ENCODE results near the gene SUSD4. TPM values are rescaled to one million over a fixed set of nuclear protein-coding genes. Genes with fewer than 3 reads are reported as not detected.

The SUSD4 gene
- total and polyA plus RNA-seq, 2 of the 8 experiments (the other 6 are each of a cell fraction or from before 2014, with no cell fraction given), result 3.9 to 5.2 TPM

DNA sequence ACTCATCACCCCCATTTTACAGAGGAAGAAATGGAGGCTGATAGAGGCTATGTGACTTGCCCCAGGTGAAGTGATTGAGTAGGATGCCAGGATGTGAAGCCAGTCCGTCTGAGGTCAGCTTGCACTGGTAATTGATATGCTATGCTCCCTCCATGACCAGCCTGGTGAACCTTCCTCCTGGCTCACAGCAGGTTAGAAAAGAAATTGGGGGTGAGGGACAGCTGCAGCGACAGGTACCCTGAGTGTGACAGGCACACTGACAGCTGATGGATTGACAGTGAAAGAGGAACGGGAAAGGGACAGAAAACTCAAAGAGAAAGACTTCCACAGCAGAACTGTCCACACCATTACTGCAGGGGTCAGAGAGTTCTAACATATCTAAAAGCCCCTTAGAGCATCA is 102.1 kb downstream of the SUSD4 start:
- no peak for FAIRE-seq
- H3K36me3 ChIP-seq (ENCODE audit: control insufficient read depth in 2 of 4, insufficient read depth in 4 of 4, low read length in 3 of 4), result no peaks in the 10 kb centered on the region
- 85% methylated on average over 3 of the region's 3 CpGs; no CpG with 5 or more reads in 1 of the 2 experiments for WGBS, 2 experiments (ENCODE audit: extremely low coverage in 1 of 2, insufficient coverage in 1 of 2, insufficient read length in 1 of 2, insufficient replicate concordance in 2 of 2, low coverage in 1 of 2, low lambda C conversion rate in 2 of 2, missing lambda C conversion rate in 1 of 2)
- no peak overlapping the region for H3K56ac ChIP-seq (replicated peaks; ENCODE audit: insufficient read length, low read depth, low read length)
- no peak overlapping the region for H2AFZ ChIP-seq (ENCODE audit: low read length)
- no peak overlapping the region for H3K18ac ChIP-seq (ENCODE audit: extremely low read depth, low read length)
- no peaks in the 10 kb centered on the region for H3K9me3 ChIP-seq (ENCODE audit: insufficient read depth in 2 of 2, low read depth in 1 of 2, low read length in 1 of 2)
- no peaks in the 10 kb centered on the region; a peak in 1 of 7 replicates for H3K27me3 ChIP-seq (replicated peaks in 1 of 4; ENCODE audit: control insufficient read depth in 3 of 4, extremely low read depth in 1 of 4, insufficient read depth in 3 of 4, low read length in 3 of 4)
- no peaks in the 10 kb centered on the region for H3K79me2 ChIP-seq (ENCODE audit: control insufficient read depth in 1 of 2, insufficient read depth in 2 of 2, low read length in 2 of 2)
- H2BK12ac ChIP-seq (ENCODE audit: low read depth, low read length), result no peak overlapping the region
- no peak overlapping the region for H3K4me2 ChIP-seq (ENCODE audit: insufficient read depth in 1 of 2, low read depth in 2 of 2, low read length in 2 of 2)
- H3K14ac ChIP-seq (ENCODE audit: insufficient read length), result no peak overlapping the region
- H3K23me2 ChIP-seq (ENCODE audit: low read depth, low read length), result no peaks in the 10 kb centered on the region; the same call in 1 of the 2 replicates
- no peak for DNase-seq (ENCODE audit: low read depth in 1 of 2, low spot score in 2 of 2)
- no peak for TF ChIP-seq GABPA (IDR thresholded peaks at IDR 0.05; ENCODE audit: borderline replicate concordance, insufficient read depth, low read length)
- TF ChIP-seq, protein P1, sequence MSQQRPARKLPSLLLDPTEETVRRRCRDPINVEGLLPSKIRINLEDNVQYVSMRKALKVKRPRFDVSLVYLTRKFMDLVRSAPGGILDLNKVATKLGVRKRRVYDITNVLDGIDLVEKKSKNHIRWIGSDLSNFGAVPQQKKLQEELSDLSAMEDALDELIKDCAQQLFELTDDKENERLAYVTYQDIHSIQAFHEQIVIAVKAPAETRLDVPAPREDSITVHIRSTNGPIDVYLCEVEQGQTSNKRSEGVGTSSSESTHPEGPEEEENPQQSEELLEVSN (IDR thresholded peaks at IDR 0.05), result no peak
- no peak overlapping the region for H2BK120ac ChIP-seq (replicated peaks; ENCODE audit: low read depth, low read length)
- H2BK5ac ChIP-seq (ENCODE audit: low read depth, low read length), result no peak overlapping the region
- H4K8ac ChIP-seq (ENCODE audit: extremely low read depth, insufficient read depth, low read length), result no peak overlapping the region; the same call in 1 of the 2 replicates
- CTCF ChIA-PET (ENCODE audit: partially characterized antibody), result no interaction called here
- no peak overlapping the region for H3K23ac ChIP-seq (ENCODE audit: insufficient read length)
- no peak overlapping the region for H2BK20ac ChIP-seq (ENCODE audit: low read length)
- H2AK5ac ChIP-seq (ENCODE audit: low read depth, low read length), result no peak overlapping the region
- H3K79me1 ChIP-seq (ENCODE audit: low read depth, low read length), result no peaks in the 10 kb centered on the region
- no peak overlapping the region for H4K91ac ChIP-seq (replicated peaks; ENCODE audit: insufficient read length, low read length)
- POLR2A ChIA-PET (ENCODE audit: partially characterized antibody), result no interaction called here
- H2BK15ac ChIP-seq (ENCODE audit: low read length), result no peak overlapping the region
- H3K9ac ChIP-seq (replicated peaks in 1 of 4; ENCODE audit: extremely low read depth in 1 of 4, low read depth in 3 of 4, low read length in 3 of 4), result no peak overlapping the region
- H3K4me1 ChIP-seq (replicated peaks in 1 of 4; ENCODE audit: control insufficient read depth in 3 of 4, insufficient read depth in 4 of 4, low read length in 3 of 4), result no peaks in the 10 kb centered on the region
- H3K4me3 ChIP-seq (ENCODE audit: extremely low read depth in 1 of 4, insufficient read depth in 2 of 4, low read depth in 3 of 4, low read length in 4 of 4), result no peak overlapping the region
- H3K4ac ChIP-seq (replicated peaks; ENCODE audit: insufficient read length, low read depth, low read length), result no peak overlapping the region
- H3K27ac ChIP-seq (ENCODE audit: low read depth, low read length), result no peak overlapping the region
- H4K5ac ChIP-seq (ENCODE audit: insufficient read length, low read depth, low read length), result no peak overlapping the region
- H4K20me1 ChIP-seq (replicated peaks in 1 of 2; ENCODE audit: control insufficient read depth in 1 of 2, insufficient read depth in 2 of 2, low read length in 2 of 2), result no peaks in the 10 kb centered on the region

Measured in H1 (cell line).